Fibroblast of lung (primary cell): Measurements from ENCODE around the gene MPRIP.

ENCODE experiments used
- CTCF ChIP-seq, 2 donors: IDR thresholded peaks in 1 of 2; conservative IDR thresholded peaks in 1 of 2; 1 replicate in 1 of 2; 2 replicates in 1 of 2; pipeline ENCODE4 v1.5.1; 2011 to 2012; ENCODE audit warnings: low read length in 2 of 2, control low read depth in 1 of 2, inconsistent platforms in 1 of 2, low read depth in 1 of 2, mild to moderate bottlenecking in 1 of 2
- EZH2 ChIP-seq: IDR thresholded peaks from 2 replicates; pipeline ENCODE4 v1.5.1; 2012; ENCODE audit warnings: low read length, control low read depth, mild to moderate bottlenecking; ENCODE audit errors: missing control alignments

- no peak for TF ChIP-seq CTCF (conservative IDR thresholded peaks at IDR 0.05 in 1 of 2, IDR thresholded peaks at IDR 0.05 in 1 of 2; ENCODE audit: low read depth in 1 of 2, low read length in 2 of 2)
- TF ChIP-seq EZH2 = no peak
Measured at GRCh38 chr17:17021194-17021863, 20.9 kb upstream of the MPRIP start.
